GDM1 (cell line): ENCODE data around the gene NRARP.

Experiments used
- DNase-seq: peaks from one replicate; lab custom pipeline; 2025; lab: John Stamatoyannopoulos, UW

The NRARP gene

DNA sequence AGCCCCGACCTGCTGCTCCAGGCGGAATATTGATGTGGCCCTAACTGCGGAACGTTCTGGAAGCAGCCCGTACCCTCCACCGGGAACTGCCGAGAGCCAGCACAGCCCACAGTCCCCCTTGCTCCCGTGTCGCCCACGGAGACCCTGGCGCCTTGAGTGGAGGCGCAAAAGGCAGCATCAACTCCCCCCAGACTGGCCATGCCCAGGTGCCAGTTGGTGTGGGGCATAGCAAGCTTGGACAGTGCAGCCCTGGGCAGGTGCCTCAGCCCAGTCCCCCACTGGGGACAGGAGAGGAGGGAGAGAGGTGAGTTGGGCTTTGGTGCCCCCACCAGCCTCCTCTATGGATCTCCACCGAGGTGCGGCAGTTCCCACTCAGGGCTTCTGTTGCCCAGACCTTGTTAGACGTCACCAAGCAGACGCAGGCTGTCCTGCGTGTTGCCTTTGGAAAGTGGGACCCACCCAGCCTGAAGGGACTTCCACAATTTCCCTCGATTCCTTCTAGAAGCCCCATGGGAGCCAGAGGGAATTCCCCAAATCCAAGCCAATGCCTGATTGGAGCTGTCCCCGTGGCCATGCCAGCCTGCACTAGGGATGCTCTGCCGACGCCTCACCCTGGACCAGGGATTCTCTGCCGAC lies 19.8 kb upstream of the NRARP start:
- DNase-seq: no peak

GRCh38 chr9:137320555-137321384 lies 18.7 kb upstream of the NRARP start:
- DNase-seq: peak; percentile 82

DNA sequence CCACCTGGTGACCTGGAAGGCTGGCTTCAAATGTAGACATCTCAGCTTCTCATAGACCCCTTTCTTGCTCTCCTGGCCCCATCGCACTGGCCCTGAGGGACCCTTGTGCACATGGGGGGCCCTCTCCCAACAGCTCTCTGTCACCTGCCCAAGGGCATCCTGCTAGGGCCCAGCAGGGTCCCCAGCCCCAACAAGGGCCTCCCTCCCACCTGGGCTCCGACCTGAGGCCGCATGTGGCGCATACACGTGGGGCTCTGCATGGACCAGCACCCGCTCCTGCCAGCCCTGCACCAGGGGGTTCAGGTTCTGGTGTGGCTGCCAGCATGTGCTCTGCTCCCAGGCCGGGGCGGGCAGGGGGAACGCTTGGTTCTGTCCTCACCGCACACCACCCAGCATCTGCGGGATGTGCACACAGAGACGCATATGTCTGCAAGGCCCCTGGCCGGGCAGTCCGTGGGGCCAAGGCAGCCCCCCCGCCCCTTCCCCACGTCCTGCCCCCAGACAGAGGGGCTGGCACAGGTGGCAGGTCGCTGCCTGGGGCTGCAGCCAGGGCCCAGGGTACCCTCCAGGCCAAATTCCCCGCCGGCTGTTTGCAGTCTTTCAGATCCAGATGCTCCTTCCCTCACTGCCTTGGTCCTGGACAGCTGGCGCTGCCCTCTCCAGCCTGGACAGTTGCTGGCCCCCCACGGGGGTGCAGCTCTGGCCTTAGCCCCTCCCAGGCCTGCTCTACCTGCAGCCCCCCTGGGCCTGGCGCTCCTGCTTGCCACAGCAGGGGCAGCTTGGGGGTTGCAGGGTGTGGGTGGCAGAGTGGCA lies 17.9 kb upstream of the NRARP start:
- DNase-seq: no peak

DNA sequence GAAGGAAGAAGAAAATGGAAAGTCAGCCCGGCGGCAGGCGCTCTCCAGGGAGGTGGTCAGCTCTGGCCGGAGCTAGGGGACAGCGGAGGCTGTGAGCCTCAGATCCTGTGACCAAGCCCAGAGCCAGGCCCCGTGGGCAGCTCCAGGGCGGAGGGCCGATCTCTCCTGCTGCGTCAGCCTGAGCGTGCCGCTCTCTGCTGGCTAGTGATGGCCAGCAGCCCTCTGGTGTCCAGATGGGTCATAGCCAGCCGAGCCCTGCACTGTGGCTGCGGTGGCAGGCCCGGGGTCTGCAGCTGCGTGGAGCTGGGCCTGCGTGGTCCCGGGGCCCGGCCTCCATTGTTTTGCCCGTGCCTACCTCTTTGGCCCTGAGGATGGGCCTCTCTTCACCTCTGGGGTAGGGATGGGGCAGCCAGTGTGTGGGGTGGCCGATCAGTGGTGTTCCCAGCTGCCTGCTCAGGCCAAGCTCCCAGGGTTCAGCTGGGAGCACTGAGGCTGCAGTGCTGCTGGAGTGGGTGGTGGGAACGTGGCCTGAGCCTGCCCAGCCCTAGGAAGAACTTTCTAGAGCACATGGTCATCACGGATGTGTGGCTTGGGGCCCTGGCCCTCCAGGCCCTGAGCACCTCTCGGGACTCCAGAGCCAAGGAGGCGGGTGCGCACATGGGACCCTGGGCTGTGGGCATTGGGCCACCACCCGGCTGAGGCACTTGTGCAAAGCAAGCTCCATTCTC lies 17.1 kb upstream of the NRARP start:
- DNase-seq: no peak

DNA sequence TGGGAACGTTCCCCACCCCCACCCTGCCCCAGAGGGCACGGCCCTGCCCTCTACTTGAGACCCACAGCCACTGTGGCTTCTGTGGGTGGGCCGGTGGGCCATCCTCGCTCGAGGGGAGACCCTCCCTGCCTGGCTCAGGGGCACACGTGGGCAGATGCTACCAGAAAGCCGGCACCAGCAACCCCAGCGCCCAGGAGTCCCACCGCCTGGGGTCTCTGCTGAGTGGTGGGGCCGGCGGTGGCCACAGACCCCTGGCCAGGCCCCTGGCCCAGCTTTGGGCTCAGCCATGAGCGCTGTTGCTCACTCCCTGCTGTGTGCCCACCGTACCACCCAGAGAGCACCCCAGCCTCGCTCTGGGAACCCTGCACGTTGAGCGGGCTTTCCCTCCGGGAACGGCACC lies 16.5 kb upstream of the NRARP start:
- DNase-seq: no peak

- no peak for DNase-seq
Measured at GRCh38 chr9:137317718-137318511, 15.8 kb upstream of the NRARP start.

- DNase-seq: no peak
Measured at GRCh38 chr9:137317021-137317717, 15.1 kb upstream of the NRARP start.

- DNase-seq: no peak
Measured at GRCh38 chr9:137316012-137316981, 14.2 kb upstream of the NRARP start.

DNA sequence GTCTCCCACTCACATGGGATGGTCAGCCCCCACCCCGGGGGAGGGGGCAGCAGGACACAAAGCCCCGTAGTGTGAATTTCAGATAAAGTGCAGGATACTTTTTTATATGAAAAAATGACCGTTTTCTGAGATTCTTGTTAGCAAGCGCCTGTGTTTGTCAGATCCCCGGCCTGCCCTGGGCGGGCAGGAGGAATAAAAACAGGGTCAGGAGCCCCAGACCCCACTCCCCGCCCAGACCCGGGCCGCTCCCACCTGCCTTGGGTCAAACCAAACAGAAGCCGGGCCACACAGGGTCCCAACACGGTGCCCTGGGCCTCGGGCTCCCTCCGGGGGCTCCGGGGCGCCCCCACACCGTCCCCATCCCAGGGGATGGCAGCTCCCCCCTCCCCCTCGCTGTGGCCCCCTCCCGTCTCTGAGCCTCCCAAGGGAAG lies 13.5 kb upstream of the NRARP start:
- no peak for DNase-seq

- DNase-seq: no peak
Measured at GRCh38 chr9:137314561-137315560, 12.8 kb upstream of the NRARP start.

DNA sequence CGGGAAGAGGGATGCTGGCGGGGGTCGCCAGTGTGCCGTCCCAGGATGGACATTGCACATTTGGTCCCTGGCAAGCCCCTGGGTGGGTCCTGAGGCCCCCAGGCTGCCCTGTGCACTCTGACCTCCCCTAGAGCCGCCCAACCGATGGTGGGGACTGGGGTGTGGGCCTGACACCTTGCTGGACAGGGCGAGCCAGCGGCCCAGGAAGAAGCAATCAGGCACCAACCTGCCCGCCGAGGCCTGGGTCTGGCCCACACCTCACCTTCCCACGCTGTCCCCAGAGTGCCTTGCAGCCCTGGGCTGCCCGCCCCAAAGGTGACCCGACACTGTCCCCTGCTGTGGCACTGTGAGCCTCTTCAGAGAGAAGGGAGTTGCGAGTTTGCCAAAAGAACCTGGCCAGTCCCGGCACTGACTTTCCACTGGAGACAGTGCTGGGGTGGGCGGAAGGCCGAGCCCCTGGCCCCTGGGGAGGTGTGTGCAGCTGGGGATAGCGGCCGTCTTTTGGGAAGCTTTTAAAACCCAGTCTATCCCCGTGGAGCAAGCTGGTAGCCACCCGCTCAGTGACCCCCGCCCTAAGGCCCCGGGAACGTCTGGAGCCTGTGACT lies 12.0 kb upstream of the NRARP start:
- DNase-seq: no peak

GRCh38 chr9:137313326-137313936 lies 11.4 kb upstream of the NRARP start:
- no peak for DNase-seq

- DNase-seq: no peak
Measured at GRCh38 chr9:137312852-137313325, 10.8 kb upstream of the NRARP start.

DNA sequence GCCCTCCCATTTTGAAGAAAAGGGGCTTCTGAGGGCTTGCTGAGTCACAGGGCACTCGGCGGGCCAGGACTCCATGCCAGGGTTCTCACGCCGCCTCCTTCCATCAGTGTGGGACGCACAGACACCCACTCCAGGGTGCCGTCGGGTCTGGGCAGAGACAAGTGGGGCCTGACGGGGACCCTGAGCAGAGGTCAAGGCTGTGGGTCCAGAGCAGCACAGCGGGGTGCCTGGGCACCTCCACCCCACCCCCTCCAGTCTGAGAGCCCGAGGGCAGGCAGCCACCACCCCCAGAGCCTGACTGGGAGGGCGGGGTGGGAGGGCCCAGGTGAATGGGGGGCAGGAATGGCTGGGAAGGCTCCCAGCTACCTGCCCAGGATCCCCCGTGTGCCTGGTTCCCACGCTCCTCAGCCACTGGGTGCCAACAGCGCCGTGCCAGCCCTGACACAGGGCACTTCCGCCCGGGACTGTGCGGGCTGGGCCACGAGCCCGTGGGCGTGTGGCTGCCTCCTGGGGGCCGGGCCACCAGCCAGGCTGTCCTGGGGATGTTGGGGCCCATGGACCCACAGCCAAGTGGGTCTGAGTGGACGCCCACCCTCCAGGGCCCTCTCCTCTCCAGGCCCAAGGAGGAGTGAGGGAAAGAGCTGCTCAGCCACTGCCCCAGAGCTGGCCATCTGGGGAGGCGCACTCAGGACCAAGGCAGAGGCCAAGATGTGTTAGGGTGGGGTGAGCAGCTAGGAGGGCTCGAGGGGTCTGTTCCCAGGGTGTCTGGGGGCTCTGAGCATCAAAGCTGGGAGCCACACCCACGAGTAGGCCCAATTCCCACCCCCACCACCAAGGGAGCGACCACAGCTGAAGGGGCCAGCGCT lies 10.1 kb upstream of the NRARP start:
- DNase-seq: no peak

DNA sequence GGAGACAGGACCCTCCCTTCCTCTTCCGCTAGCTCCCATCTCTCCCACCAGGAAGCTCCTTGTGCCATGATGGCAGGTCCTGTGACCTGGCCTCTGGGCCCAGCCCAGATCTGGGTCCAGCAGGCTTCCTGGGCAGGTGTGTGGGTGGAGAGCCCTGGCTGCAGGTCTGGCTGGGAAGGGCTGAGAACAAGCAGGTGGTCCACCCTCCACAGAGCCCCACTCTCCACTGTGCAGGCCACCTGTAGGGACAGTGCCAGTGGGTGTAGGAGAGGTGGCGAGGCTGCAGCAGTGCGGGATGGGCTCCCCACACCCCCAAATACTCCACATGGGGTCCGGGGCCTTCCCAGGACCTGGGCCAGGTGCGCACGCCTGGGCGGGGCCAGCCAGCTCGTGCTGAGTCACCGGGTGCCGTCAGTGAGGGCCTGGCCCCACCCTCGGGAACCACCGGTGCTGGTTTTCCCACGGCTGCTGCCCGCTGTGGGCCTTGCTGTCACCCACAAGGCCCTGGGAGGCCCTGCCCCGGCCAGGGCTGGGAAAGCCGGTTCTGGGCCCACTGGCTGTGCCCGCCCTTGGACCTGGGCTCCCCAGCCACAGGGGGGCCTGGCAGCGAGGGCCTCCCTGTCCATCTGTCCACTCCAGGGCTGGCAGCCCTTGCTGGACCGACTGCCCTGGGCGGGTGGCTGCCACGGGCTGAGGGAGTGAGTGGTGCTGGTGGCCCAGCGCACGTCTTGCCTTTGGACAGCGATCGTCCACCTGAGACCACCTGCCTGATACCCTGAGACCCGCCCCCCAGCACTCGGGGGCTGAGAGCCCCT lies 9.3 kb upstream of the NRARP start:
- DNase-seq: no peak
